Measurements from ENCODE around the gene LGALS3.

LGALS3 gene

DNA sequence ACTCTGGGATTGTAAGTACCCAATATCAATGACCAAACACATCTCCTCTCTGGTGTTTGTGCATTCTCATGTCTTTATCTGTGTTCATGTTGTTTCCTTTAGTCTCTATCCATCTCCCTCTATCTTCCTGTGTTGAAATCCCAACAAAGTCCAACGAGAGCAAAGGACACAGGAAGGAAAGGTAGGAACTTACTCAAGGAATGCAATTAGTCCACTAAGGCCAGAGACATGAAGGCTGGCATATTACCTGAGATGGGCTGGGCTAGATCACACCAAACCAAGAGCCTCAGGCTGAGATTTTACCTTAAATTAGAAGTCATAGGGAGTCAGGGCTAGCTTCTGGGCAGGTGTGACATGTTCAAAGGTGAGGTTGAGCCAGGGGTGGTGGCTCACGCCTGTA lies 14.3 kb upstream of the LGALS3 start:
- no peak for DNase-seq (ENCODE audit: low read depth in 1 of 2, low spot score in 1 of 2)

DNA sequence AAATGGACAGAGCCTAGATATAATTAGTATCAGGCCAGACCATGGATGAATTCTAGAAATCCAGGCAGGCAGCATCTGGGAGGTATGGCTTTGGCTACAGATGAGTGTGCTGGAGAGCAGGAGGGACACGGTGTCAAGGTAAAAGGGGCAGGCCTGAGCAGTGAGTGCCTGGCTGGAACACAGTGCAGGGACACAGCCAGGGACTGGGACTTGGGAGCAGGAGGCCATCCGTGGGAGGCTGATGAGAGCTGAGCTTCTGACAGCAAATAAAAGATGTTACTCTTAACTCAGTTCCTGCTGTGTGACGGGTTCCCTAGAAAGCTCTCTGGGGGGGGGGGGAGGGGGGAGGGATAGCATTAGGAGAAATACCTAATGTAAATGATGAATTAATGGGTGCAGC lies 13.6 kb upstream of the LGALS3 start:
- no peak for DNase-seq (ENCODE audit: low read depth in 1 of 2, low spot score in 1 of 2)

DNA sequence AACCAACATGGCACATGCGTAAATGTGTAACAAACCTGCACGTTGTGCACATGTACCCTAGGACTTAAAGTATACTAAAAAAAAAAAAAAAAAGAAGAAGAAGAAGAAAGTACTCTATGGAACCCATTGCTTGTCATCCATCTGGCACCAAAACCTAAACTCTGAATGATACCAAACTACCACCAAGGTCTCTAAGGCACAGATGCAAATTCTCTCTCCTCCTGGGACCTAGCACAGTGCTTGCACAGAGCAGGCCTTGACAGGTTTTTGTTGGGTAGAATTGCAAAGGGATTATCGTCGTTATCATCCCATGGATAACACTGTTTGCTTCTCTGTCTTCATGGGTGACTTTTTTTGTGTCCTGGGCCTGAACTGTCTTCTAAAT lies 13.2 kb upstream of the LGALS3 start:
- DNase-seq (ENCODE audit: low read depth in 1 of 2, low spot score in 1 of 2): no peak

DNA sequence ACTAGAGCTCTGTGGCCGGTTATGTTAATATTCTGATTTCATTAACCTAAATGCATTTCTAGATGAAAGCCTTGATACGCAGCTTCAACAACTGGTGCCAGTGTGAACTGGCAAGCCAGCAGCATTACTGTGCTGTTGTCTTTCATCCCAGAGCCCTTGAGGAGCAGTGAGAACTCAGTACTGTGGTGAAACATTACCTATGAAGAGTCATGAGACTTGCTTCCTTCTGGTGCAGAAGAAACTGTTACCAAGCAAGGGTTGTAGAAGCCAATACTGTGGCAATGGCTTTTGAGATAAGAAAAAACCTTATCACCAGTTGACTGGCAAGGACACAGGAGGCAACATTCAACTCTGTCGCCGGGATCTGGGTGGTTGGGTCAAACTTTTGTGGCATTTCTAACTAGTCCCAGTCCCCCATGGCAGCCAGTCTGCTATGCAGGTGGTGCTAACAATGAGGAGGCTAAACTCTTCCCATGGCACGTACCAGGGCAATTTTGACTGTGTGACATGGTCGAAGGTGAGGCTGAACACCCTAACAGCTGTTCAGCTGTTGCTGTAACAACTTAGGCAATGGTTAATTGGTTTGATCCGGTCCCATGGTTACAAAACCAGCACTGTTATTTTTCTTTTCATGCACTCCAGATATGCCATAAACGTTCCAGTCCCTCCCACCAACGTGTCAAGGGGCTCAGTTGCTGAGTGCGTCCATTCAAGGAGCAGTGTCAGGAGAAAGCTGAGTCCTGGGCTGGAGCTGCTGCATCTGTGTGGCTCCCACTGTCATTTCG lies 12.6 kb upstream of the LGALS3 start:
- DNase-seq (ENCODE audit: low read depth in 1 of 2, low spot score in 1 of 2): no peak

DNA sequence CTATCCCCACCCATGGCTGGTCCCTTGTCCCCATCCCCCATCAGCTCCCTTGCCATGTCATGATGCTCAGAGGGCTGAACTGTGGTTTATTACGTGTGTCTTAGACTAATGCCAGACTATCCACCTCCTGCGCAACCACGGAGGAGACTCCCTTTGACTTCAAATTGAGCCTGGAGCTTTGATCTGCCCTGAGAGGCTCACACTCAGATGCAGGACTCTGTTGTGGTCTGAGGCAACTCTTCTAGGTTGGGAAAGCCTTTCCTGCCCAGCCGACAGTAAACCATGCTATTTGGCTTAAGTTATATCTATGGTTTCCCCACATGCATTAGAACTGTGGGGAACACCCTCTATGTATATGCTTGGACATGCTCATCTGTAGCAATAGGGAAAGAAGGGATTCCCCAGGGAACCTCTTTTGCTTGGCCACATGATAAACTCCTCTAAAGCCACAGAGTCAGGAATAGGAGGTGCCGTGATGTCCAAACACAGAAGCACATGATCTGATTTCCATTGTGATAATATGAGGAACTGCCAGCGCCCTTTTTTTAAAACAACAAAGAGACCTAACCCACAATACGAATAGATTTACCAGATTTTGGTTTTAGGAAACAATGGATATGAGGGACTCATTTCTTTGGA lies 11.1 kb upstream of the LGALS3 start:
- DNase-seq (ENCODE audit: low read depth in 1 of 2, low spot score in 1 of 2): no peak

DNA sequence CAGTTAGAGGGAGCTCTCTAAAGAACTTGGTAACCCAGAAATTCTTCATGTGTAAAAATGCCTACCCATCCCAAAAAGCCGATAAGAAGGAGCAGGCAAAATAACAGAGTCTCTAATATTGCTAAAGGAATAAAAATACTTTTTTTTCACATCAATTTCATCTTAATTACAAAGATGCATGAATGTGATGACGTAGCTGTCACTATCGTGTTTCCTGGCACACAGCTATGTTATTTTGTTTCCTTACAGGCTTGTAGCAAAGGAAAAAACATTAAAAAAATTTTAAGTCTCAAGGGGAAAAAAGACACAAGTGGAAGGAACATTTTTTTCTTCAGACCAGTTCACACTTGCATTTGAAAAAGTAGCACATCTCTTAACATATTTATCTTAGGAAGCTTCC lies 10.3 kb upstream of the LGALS3 start:
- DNase-seq (ENCODE audit: low read depth in 1 of 2, low spot score in 1 of 2): no peak

DNA sequence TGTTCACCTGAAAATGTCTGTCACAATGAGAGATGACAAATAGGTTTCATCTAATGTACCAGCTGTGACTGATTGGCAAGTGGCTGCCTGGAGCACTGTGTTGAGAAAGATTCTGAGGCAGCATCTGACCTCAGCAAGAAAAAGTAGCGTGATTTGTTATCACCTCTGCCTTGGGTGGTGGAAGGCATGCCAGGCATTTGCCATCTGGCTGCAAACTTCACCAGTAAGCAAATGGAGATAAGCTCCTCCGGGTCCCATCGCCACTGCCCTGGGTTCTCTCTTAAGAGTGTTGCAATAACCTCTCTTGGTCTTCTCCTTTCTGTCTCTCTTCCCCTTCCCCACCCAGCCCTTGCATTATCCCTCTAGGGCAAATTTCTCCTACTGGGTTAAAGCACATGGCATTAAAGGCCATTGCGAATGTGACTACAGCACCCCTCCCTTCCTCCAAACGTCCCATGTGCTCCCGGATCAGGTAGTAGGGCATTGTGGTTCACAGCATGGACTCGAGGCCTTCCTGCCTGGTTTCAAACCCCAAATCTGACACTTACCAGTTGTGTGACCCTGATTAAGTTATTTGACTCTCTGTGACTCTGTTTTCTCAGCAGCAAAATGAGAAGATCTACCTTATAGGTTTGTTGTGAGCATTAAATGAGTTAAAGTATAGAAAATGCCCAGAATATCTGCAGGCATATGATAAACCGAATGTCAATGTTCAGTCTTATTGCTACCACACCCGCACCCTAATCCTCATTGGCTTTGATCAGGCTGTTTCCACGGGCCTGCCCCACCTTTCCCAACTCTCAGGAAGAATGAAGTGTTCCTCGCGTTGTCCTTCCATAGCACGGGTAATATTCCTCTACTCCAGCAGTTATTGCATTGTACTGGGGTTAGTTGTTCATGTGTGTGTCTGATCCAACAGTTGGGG lies 8.2 kb upstream of the LGALS3 start:
- DNase-seq (ENCODE audit: low read depth in 1 of 2, low spot score in 1 of 2): no peak

DNA sequence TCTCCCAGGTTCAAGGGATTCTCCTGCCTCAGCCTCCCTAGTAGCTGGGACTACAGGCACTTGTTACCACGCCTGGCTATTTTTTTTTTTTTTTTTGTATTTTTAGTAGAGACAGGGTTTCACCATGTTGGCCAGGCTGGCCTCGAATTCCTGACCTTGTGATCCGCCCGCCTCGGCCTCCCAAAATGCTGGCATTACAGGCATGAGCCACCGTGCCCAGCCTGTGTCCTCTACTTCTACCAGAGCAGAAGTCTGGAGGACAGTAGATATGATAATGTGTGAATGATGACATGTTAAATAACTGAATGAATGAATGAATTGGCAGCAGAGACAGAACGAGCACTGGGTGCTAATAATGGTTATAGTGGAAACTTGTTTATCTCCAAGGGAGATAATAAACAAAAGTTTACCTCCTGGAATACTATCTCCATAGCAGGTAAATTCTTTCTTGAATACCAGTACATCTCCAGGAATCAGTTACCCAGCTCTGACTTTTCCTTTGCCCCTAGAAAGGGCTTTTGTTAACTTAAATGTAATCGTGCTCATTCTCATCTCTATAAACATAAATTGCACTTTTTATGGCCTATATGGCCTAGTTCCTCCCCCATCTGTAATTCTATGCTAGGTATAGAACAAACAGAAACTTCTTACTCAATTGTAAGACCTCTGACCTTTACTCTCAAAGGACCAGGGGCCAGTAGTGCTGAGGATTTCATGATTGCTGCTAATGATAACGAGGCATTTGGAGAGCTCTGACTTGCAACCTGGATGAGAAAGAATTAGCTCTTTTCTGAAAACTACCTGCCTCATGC lies 7.2 kb upstream of the LGALS3 start:
- DNase-seq (ENCODE audit: low read depth in 1 of 2, low spot score in 1 of 2): no peak

DNA sequence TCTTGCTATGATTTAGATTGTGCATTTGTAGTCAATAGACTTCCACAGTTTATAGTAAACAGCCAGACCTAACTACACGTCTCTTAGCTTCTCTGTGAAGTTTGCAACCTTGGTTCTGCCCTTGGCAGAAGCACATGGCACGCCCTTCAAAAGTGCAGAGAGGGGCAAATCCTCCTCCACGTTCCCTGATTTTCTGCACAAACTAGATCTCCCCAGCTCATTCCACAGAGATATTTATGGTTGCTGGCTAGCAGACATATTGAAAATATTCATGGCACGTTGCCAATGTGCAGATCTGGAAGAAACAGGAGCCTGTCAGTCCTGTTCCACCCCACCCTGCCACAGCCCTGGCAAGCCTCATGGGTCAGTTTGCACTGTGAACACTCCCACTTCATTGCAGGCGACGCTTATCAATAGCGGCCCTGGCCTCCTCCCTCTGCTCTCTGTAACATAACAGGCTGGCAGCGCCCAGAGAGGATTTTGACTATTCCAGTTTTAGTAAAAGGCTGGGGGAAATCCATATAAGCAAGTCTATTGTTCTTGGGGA lies 6.5 kb upstream of the LGALS3 start:
- DNase-seq (ENCODE audit: low read depth in 1 of 2, low spot score in 1 of 2): no peak

DNA sequence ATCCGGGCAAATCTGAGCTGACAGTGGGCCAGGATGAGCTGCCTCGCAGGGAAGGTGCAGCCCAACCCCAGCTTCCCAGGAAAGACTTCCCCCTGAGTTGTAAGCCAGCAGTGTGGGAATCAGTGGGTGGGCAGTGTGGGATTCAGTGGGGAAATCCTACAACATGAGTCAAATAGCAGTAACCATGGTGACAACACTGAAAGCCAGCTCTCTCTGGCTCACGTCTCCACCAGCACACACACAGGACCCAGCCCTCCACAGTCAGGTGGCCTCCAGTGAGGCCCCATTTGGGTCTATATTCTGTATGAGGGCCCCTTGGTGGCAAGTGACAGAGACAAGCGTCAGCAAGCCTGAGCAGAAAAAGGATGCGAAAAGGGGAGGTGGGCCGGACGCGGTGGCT lies 6.0 kb upstream of the LGALS3 start:
- DNase-seq (ENCODE audit: low read depth in 1 of 2, low spot score in 1 of 2): no peak

DNA sequence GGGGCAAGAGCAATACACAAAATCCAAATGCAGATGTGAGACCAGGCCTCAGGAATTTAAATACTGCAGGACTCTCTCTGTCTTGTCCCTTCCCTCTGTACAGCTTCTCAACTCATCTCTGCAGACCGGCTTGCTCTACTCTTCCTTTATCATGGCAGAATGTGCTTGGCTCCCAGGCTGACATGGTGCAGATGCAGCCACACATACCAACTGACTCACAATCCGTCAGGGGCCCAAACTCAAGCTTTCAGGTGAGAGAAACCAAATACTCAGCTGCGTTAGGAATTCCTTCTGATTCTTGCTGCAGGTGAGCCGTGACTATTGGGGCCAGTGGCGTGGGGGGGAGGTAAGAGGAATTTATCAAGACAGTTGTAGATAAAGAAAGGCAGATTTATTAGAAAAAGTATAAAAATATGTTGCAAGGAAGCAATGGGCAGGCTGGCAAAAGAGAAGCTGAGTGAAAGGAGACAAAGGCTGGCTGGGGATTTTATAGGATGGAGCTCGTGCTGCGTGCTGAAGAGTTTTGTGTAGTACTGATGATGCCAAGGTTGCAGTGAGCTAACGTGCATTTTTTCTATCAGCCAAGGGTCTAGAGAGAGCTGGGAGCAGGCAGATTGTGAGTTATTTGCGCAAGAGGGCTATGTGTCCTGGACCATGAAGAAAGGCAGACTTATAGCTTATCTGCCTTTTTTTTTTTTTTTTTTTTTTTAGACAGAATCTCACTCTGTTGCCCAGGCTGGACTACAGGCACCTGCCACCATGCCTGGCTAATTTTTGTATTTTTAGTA lies 5.0 kb upstream of the LGALS3 start:
- DNase-seq (ENCODE audit: low read depth in 1 of 2, low spot score in 1 of 2): no peak

DNA sequence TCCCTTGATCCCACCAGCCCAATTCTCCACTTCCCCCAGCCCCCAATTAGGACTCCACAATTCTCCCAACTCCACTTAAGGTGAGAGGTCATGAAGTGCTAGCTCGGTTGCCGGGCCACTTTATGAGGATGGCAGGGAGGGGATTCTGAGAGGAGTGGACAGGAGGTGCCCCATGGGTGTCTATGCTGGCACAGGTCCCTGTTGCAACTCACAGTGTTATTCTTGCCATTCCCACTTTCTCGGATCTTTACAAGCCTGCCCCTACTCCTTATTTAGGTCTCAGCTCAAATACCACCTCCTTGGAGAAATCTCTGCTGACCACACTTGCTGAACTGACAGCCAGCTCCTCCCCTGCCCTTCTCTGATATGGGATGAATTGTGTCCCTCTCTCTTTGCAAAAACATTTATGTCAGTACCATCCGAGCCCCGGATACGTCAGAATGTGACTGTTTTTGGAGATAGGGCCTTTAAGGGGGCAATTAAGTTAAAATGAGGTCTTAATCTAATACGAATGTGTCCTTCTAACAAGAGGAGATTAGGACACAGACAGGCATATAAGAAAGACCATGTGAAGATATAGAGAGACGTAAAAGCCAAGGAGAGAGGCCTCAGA lies 4.2 kb upstream of the LGALS3 start:
- DNase-seq (ENCODE audit: low read depth in 1 of 2, low spot score in 1 of 2): no peak

DNA sequence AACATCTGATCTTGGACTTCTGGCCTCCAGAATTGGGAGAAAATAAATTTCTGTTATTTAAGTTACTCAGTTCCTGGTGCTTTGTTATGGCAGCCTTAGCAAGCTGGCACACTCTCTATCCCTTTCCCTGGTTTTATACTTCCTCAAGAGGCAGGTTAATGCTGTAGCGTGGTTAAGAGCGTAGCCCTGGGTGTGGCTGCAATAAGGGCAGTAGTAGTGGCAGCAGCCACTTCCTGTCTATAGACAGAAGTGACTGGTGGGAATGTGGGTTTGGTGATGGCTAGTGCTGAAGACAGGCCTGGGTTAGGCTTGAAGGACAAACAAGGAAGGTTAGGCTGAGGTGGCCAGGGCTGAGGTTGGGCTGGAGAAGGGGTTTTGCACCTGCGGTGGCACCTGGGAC lies 3.6 kb upstream of the LGALS3 start:
- DNase-seq (ENCODE audit: low read depth in 1 of 2, low spot score in 1 of 2): no peak

DNA sequence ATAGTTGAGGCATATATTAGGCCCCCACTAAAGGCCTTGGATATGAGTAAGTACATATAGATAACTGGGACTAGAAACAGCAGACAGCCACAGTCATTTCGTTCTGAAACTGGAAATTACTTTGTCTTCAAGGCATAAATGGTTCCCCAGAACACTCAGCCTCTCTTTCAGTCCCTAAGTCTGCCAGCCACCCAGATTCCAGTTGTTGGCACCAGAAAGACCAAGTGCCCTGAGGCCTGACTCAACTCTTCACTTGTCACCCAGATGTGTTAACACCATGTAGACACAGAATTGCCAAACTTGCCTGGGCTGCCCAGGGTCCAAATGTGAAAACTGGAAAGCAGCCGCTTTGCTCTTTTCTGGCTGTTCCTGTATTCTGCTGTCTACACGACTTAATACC lies 3.0 kb upstream of the LGALS3 start:
- DNase-seq (ENCODE audit: low read depth in 1 of 2, low spot score in 1 of 2): no peak

DNA sequence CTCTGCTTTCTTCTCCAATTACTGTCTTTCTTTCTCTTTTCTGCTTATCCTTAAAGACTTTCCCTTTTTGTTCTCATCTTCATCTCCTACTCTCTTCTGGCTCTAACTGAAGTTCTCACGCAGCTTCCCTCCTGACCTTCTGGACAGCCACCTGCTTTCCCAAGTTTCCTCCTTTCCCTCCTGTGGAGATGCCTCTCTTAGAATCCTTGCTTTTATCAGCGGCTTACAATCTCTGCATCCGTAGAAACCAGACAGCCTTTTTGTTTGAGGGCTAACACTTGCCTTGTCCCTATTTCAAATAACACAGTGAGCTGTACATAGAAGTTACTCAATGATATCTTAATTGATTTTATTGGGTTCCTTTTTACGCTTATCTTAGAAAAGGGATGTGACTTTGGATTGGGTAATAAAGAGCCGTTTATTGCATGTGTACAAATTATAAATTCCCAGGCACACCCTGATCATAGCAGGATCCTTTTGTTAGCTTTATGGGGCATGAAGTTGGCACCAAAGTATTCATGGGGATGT lies 2.1 kb upstream of the LGALS3 start:
- no peak for DNase-seq (ENCODE audit: low read depth in 1 of 2, low spot score in 1 of 2)

DNA sequence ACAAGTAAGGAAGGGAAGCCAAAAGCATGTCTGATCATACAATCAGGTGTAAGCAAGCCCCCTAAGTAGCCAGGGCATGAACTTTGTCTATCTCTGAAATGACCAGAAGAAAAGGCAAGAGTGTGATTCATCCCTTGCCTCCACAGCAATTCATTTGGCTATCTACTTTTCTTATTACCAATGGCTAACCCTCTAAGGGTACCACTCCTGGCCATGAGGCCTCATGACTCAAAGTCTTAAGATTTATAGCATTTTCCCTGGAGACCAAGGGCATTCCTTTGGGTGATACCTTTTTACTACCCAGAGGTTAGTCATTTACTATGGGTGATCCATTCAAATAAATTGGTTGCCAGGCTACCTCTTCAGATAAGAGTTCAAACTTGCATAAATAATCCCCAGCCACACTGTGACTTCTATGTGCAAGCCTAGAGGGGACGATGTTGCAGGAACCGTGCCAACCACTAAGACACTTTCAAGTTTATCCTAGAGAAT lies 1.5 kb upstream of the LGALS3 start:
- DNase-seq (ENCODE audit: low read depth in 1 of 2, low spot score in 1 of 2): no peak

DNA sequence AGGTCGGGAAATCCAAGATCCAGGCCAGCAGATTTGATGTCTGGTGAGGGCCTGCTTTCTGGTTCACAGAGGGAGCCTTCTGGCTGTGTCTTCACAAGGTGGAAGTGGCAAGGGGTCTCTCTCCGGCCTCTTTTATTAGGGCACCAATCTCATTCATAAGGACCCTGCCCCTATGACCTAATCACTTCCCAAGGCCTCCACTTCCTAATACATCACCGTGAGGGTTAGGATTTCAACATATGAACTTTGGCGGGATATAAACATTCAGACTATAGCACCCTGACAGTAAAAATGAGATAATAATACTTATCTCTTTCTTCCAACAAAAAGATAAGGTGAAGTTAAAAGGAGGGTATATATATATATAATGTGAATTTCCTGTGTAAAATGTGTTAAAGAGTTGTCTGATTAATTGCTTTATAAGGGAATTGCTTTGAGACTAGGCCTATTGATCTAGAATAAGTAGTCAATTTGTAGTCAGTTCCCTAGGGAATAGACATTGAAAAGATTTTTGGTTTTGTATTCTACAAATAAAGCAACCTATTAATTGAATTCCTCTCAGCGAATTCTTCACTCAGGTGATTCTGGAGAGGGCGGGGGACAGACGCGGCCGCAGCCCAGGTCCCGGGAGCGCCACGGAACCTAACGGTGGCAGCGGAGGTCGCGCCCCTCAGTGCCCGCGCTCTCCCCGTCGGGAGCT lies 516 bp upstream of the LGALS3 start:
- DNase-seq (ENCODE audit: low read depth in 1 of 2, low spot score in 1 of 2): no peak

DNA sequence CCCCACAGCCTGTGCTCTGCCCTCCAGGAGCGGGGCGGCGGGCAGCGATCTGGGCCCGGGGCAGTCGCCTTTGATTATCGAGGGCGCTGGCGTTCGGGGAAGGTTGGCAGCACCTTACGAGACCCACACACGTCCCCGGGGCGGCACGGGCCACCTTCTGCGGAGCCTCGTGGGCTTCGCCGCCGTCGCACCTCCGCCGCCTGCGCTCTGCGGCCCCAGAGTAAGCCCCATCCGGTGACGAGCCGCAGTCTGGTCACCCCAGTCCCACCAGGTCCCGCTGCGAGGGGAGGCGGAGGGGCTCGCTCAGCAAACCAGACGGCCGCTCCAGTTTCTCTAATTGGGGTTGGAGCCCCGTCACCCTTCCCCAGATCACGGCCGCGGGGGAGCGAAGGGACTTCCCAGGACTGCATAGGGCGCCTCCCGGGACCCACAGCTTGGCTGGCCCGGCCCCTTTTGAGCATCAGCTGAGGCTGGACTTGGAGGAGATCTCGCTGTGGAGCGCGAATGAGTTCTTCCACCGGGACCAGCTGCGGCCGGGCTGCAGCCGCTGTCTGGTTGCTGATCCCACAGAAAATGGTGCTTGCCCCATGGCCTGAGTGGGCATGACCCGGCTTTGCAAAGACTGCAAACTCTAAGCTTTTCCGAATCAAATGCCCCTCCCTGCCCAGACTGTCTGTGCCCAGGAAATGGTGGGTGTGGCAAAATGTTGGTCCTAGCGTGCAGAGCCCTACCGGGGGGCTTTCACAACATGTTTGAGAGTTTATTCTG lies 560 bp downstream of the LGALS3 start:
- DNase-seq (ENCODE audit: low read depth in 1 of 2, low spot score in 1 of 2): peak; percentile 8 to 36
